Fibroblast of villous mesenchyme (primary cell): ENCODE results near the gene AKT2. TPM values are rescaled to one million over a fixed set of nuclear protein-coding genes. Genes with fewer than 3 reads are reported as not detected.

Experiments
- DNase-seq: peaks from one replicate; pipeline ENCODE4 v3.0.0-alpha.2; 2010; ENCODE audit warnings: low read depth
- H3K4me3 ChIP-seq: 2 replicates; pipeline ENCODE4 v1.5.1; 2011; ENCODE audit warnings: low read depth, mild to moderate bottlenecking, low read length
- total RNA-seq: library from RNA; depleted of rRNA; stranded (reverse); fragments of >200 nt; gene quantifications from 2 replicates; pipeline ENCODE4 v1.2.3, GENCODE V29; 2012
- TF ChIP-seq, protein P1 (sequence below): IDR thresholded peaks from 2 replicates; pipeline ENCODE4 v1.5.1; 2012; ENCODE audit warnings: low read depth, mild to moderate bottlenecking, low read length; ENCODE audit not compliant: insufficient read depth

AKT2 gene
- total RNA-seq, 1 donor, result 142 TPM

DNA sequence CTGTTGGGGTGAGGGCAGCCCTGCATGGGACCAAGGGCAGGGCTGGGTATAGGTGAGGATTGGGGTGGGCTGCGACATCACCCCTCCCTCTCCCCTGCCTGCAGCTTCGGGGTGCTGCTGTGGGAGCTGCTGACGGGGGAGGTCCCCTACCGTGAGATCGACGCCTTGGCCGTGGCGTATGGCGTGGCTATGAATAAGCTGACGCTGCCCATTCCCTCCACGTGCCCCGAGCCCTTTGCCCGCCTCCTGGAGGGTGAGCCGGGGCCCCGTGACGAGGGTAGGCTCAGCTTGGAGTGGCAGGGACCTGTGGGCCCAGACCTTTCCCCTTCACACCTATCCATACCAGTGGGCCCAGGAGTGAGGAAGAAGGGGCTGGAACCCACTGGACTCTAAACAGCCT, 80.8 kb downstream of the AKT2 start:
- no peak for DNase-seq
- TF ChIP-seq, protein P1, sequence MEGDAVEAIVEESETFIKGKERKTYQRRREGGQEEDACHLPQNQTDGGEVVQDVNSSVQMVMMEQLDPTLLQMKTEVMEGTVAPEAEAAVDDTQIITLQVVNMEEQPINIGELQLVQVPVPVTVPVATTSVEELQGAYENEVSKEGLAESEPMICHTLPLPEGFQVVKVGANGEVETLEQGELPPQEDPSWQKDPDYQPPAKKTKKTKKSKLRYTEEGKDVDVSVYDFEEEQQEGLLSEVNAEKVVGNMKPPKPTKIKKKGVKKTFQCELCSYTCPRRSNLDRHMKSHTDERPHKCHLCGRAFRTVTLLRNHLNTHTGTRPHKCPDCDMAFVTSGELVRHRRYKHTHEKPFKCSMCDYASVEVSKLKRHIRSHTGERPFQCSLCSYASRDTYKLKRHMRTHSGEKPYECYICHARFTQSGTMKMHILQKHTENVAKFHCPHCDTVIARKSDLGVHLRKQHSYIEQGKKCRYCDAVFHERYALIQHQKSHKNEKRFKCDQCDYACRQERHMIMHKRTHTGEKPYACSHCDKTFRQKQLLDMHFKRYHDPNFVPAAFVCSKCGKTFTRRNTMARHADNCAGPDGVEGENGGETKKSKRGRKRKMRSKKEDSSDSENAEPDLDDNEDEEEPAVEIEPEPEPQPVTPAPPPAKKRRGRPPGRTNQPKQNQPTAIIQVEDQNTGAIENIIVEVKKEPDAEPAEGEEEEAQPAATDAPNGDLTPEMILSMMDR, result no peak
- H3K4me3 ChIP-seq, result no peak overlapping the region

- H3K4me3 ChIP-seq, result no peak overlapping the region
- TF ChIP-seq, protein P1, result no peak
- DNase-seq, result no peak
Measured at GRCh38 chr19:40200341-40201099, 84.6 kb downstream of the AKT2 start.

DNA sequence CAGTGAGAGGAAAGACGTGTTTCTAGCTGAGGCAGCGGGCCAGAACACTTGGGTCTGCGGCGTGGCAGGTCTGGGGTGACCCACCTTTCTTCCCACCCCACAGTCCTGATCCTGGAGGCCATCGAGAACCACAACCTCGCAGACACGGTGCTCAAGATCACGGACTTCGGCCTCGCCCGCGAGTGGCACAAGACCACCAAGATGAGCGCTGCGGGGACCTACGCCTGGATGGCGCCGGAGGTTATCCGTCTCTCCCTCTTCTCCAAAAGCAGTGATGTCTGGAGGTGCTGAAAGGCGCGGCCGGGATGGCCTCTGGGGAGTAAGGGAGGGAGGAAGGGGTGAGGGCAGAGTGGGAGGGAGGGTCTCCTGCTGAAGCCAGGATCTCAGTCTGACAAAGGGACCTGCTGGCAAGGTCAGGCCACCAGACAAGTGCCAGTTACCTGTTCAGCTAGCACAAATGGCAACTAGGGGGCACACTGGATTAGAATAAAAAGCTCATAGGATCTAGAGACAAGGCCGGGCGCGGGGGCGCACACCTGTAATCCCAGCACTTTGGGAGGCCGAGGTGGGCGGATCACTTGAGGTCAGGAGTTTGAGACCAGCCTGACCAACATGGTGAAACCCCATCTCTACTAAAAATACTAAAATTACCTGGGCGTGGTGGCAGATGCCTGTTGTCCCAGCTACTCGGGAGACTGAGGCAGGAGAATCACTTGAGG, 86.7 kb downstream of the AKT2 start:
- no peak for DNase-seq
- TF ChIP-seq, protein P1, result no peak
- no peak overlapping the region for H3K4me3 ChIP-seq

- DNase-seq, result no peak
- TF ChIP-seq, protein P1, result no peak
- H3K4me3 ChIP-seq, result no peak overlapping the region
Measured at GRCh38 chr19:40193587-40193849, 91.6 kb downstream of the AKT2 start.

GRCh38 chr19:40192758-40193586, 92.2 kb downstream of the AKT2 start:
- DNase-seq, result no peak
- no peak overlapping the region for H3K4me3 ChIP-seq

More at GRCh38 chr19:40192758-40193586, 92.2 kb downstream of the AKT2 start:
- TF ChIP-seq, protein P1, result no peak
